Osteoblast (primary cell): ENCODE results near the gene CDCA5. TPM values are rescaled to one million over a fixed set of nuclear protein-coding genes. Genes with fewer than 3 reads are reported as not detected.
"Not testable (repeated sequence)": the region's sequence is repeated elsewhere in the genome, so short reads cannot be mapped to it uniquely, and the experiment has no call there.

Experiments used
- DNase-seq: peaks from one replicate; pipeline ENCODE4 v3.0.0; 2011; ENCODE audit warnings: low spot score, mixed read lengths; ENCODE audit not compliant: insufficient read length; ENCODE audit errors: missing footprints
- H2AFZ ChIP-seq: 2 replicates; pipeline ENCODE4 v1.6.0; 2011; ENCODE audit warnings: mild to moderate bottlenecking, low read length
- H3K27ac ChIP-seq: 2 replicates; pipeline ENCODE4 v1.5.1; 2011; ENCODE audit warnings: mild to moderate bottlenecking, low read depth, low read length, moderate library complexity
- H3K27me3 ChIP-seq: 2 replicates; pipeline ENCODE4 v1.6.0; 2012; ENCODE audit warnings: mild to moderate bottlenecking, control low read depth, inconsistent platforms, low read length, moderate library complexity; ENCODE audit not compliant: insufficient read depth
- H3K36me3 ChIP-seq: 2 replicates; pipeline ENCODE4 v1.5.1; 2011; ENCODE audit warnings: mild to moderate bottlenecking, low read length, control low read depth, moderate library complexity; ENCODE audit not compliant: insufficient read depth
- H3K4me1 ChIP-seq: 2 replicates; pipeline ENCODE4 v1.5.1; 2011; ENCODE audit warnings: mild to moderate bottlenecking, low read length, control low read depth, moderate library complexity; ENCODE audit not compliant: insufficient read depth
- H3K4me2 ChIP-seq: 2 replicates; pipeline ENCODE4 v1.6.0; 2011; ENCODE audit warnings: mild to moderate bottlenecking, low read length; ENCODE audit not compliant: insufficient read depth
- H3K4me3 ChIP-seq: fragments of 200-600 bp; sonication (generic); 3 replicates; pipeline ENCODE4 v1.5.1; 2012; ENCODE audit warnings: mild to moderate bottlenecking, low read length, inconsistent platforms; ENCODE audit not compliant: insufficient read depth
- H3K79me2 ChIP-seq: 2 replicates; pipeline ENCODE4 v1.6.0; 2012; ENCODE audit warnings: mild to moderate bottlenecking, low read length, control low read depth, inconsistent platforms; ENCODE audit not compliant: insufficient read depth
- H3K9me3 ChIP-seq: 2 replicates; pipeline ENCODE4 v1.5.1; 2011; ENCODE audit warnings: low read depth, low read length, control low read depth
- H4K20me1 ChIP-seq: 2 replicates; pipeline ENCODE4 v1.6.0; 2012; ENCODE audit warnings: mild to moderate bottlenecking, low read length, control low read depth; ENCODE audit not compliant: insufficient read depth
- total RNA-seq: library from RNA; depleted of rRNA; stranded (reverse); fragments of >200 nt; gene quantifications from 2 replicates; pipeline ENCODE4 v1.2.3, GENCODE V29; 2012
- TF ChIP-seq, protein P1 (sequence below): IDR thresholded peaks from 2 replicates; pipeline ENCODE4 v1.5.1; 2011; ENCODE audit warnings: mild to moderate bottlenecking, low read depth, low read length, moderate library complexity; ENCODE audit errors: extremely low read depth

The CDCA5 gene
- total RNA-seq, 1 donor = 3.3 TPM

DNA sequence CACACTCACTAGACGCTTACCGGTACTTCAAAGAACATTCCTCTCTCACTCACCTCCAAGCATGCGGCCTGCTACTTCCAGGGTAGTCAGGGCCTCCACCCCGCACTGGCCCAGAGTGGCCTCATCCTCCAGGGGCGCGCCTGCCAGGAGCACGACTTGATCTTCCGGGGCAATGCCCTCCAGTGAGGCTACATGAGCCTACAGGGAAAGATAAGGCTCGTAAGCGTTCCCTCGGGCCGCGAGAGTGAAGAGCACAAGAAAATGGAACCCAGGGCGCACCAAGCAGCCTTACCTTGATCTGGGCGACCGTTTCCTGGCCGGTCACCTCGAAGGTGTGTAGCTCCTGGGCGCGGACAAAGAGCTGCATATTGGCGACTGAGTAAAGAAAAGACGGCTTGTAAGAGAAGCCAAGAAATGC lies 37.6 kb upstream of the CDCA5 start:
- H3K36me3 ChIP-seq = peaks cover 57% of the 10 kb centered on the region
- peak overlapping the region; percentile 87 for H2AFZ ChIP-seq
- H3K79me2 ChIP-seq = peaks cover 51% of the 10 kb centered on the region

GRCh38 chr11:65120831-65121230 lies 37.0 kb upstream of the CDCA5 start:
- Histone ChIP-seq H3K4me2 (peak overlapping the region; percentile 99), H3K79me2 (peaks cover 57% of the 10 kb centered on the region), H2AFZ (no peak overlapping the region), H3K4me1 (peaks cover 26% of the 10 kb centered on the region), H3K27ac (peak overlapping the region; percentile 82), H4K20me1 (peaks cover 10% of the 10 kb centered on the region), H3K4me3 (peak overlapping the region; percentile 87), H3K36me3 (peaks cover 54% of the 10 kb centered on the region), H3K9me3 (no peaks in the 10 kb centered on the region), H3K27me3 (no peaks in the 10 kb centered on the region)
- TF ChIP-seq, protein P1, sequence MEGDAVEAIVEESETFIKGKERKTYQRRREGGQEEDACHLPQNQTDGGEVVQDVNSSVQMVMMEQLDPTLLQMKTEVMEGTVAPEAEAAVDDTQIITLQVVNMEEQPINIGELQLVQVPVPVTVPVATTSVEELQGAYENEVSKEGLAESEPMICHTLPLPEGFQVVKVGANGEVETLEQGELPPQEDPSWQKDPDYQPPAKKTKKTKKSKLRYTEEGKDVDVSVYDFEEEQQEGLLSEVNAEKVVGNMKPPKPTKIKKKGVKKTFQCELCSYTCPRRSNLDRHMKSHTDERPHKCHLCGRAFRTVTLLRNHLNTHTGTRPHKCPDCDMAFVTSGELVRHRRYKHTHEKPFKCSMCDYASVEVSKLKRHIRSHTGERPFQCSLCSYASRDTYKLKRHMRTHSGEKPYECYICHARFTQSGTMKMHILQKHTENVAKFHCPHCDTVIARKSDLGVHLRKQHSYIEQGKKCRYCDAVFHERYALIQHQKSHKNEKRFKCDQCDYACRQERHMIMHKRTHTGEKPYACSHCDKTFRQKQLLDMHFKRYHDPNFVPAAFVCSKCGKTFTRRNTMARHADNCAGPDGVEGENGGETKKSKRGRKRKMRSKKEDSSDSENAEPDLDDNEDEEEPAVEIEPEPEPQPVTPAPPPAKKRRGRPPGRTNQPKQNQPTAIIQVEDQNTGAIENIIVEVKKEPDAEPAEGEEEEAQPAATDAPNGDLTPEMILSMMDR = no peak
- no peak for DNase-seq

More for the DNA sequence above, 37.6 kb upstream of the CDCA5 start:
- H3K4me3 ChIP-seq = peak overlapping the region; percentile 87
- TF ChIP-seq, protein P1 = no peak
- peak; percentile 89 for DNase-seq
- no peaks in the 10 kb centered on the region for H3K9me3 ChIP-seq
- H3K27ac ChIP-seq = peak overlapping the region; percentile 82
- peaks cover 6% of the 10 kb centered on the region for H4K20me1 ChIP-seq
- H3K4me2 ChIP-seq = peak overlapping the region; percentile 99
- H3K4me1 ChIP-seq = peaks cover 20% of the 10 kb centered on the region
- no peaks in the 10 kb centered on the region for H3K27me3 ChIP-seq

DNA sequence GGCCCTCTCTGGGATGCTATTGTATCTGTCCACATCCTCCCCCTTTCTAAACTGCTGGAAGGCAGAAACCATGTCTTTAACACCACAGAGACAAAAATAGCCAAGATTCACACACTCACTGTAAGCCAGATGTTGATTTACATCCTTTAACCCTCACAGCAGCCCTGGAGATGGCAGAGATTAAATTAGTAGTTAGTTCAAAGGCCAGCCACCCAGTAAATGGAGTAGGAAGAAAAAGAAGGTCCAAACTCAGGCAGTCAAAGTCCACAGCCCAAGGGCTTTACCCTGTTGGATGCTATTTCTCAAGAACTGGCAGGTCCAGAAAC lies 35.8 kb upstream of the CDCA5 start:
- Histone ChIP-seq H3K4me1 (peaks cover 26% of the 10 kb centered on the region), H3K79me2 (peaks cover 60% of the 10 kb centered on the region)
- TF ChIP-seq, protein P1 = no peak

GRCh38 chr11:65118891-65119669 lies 35.2 kb upstream of the CDCA5 start:
- not testable (repeated sequence) for H4K20me1 ChIP-seq, H3K4me3 ChIP-seq, H3K4me2 ChIP-seq, H2AFZ ChIP-seq, H3K9me3 ChIP-seq, DNase-seq, H3K27me3 ChIP-seq, H3K27ac ChIP-seq
- Histone ChIP-seq H3K4me1 (peaks cover 26% of the 10 kb centered on the region), H3K79me2 (peaks cover 54% of the 10 kb centered on the region), H3K36me3 (peaks cover 42% of the 10 kb centered on the region)

More for the DNA sequence above, 35.8 kb upstream of the CDCA5 start:
- Histone ChIP-seq H3K4me2 (no peak overlapping the region), H2AFZ (no peak overlapping the region), H3K27ac (no peak overlapping the region), H4K20me1 (peaks cover 7% of the 10 kb centered on the region), H3K4me3 (no peak overlapping the region), H3K9me3 (no peaks in the 10 kb centered on the region), H3K27me3 (no peaks in the 10 kb centered on the region), H3K36me3 (peaks cover 48% of the 10 kb centered on the region)
- DNase-seq = no peak
